Endothelial cell of umbilical vein (primary cell): Measurements from ENCODE around the gene LDLRAD4.

Source experiments
- CTCF ChIP-seq, 2 donors: IDR thresholded peaks; 1 replicate in 1 of 2; 2 replicates in 1 of 2; pipeline ENCODE4 v1.5.1; 2011; ENCODE audit warnings: low read length in 2 of 2, mild to moderate bottlenecking in 2 of 2, moderate library complexity in 2 of 2, control low read depth in 1 of 2, inconsistent platforms in 1 of 2, low read depth in 1 of 2; ENCODE audit not compliant: insufficient read depth in 1 of 2; ENCODE audit errors: extremely low read depth in 1 of 2
- EZH2 ChIP-seq: IDR thresholded peaks from 2 replicates; pipeline ENCODE4 v1.6.1; 2012; ENCODE audit warnings: borderline replicate concordance, low read depth, mild to moderate bottlenecking, moderate library complexity, low read length, inconsistent platforms; ENCODE audit not compliant: severe bottlenecking
- FOS ChIP-seq: IDR thresholded peaks from 2 replicates; pipeline ENCODE4 v1.6.1; 2011; ENCODE audit warnings: mild to moderate bottlenecking, low read length, moderate library complexity, borderline replicate concordance; ENCODE audit not compliant: insufficient read depth
- JUN ChIP-seq: IDR thresholded peaks from 2 replicates; pipeline ENCODE4 v1.6.1; 2011; ENCODE audit warnings: borderline replicate concordance, low read depth; ENCODE audit not compliant: insufficient read length, insufficient read depth
- MAX ChIP-seq: IDR thresholded peaks from 2 replicates; pipeline ENCODE4 v1.6.1; 2011; ENCODE audit not compliant: insufficient read depth, insufficient read length
- MYC ChIP-seq: IDR thresholded peaks from one replicate; pipeline ENCODE4 v1.6.1; 2011; ENCODE audit warnings: mild to moderate bottlenecking, low read depth, low read length
- POLR2A ChIP-seq: IDR thresholded peaks from 2 replicates; pipeline ENCODE4 v1.6.1; 2012; ENCODE audit warnings: low read depth, mild to moderate bottlenecking, control low read depth, low read length
- POLR2AphosphoS5 ChIP-seq: IDR thresholded peaks from 2 replicates; pipeline ENCODE4 v1.6.1; 2012; ENCODE audit warnings: low read depth, mild to moderate bottlenecking, control low read depth, low read length, moderate library complexity; ENCODE audit not compliant: insufficient read depth

GRCh38 chr18:13496691-13497281 lies 278.2 kb downstream of the LDLRAD4 start:
- no peak for TF ChIP-seq CTCF (IDR thresholded peaks at IDR 0.05; ENCODE audit: extremely low read depth in 1 of 2, insufficient read depth in 1 of 2, low read depth in 1 of 2, low read length in 2 of 2)
- no peak for TF ChIP-seq POLR2AphosphoS5
- TF ChIP-seq EZH2, result no peak
- TF ChIP-seq POLR2A, result no peak
- no peak for TF ChIP-seq MYC
- no peak for TF ChIP-seq FOS
- TF ChIP-seq JUN, result no peak
- no peak for TF ChIP-seq MAX
